HepG2 (cell line): ENCODE results near the gene GNG5. TPM values are rescaled to one million over a fixed set of nuclear protein-coding genes. Genes with fewer than 3 reads are reported as not detected.

ENCODE experiments used
- CREB1 ChIP-seq, 2 experiments: fragments of 450-650 bp in 1 of 2; IDR thresholded peaks; 2 replicates each; pipeline ENCODE4 v1.6.1; 2016 to 2017; ENCODE audit warnings: control low read depth in 1 of 2, mild to moderate bottlenecking in 1 of 2, missing compliant biosample characterization in 1 of 2, missing genetic modification characterization in 1 of 2
- ERF ChIP-seq: IDR thresholded peaks from 2 replicates; pipeline ENCODE4 v1.6.1; 2018; ENCODE audit warnings: missing biosample characterization, missing genetic modification reagents
- HOXA3 ChIP-seq: sonication (generic); formaldehyde crosslinking; IDR thresholded peaks from 2 replicates; pipeline ENCODE4 v1.5.0; 2020; ENCODE audit warnings: missing genetic modification reagents
- KDM5A ChIP-seq: fragments of 200-600 bp; sonication (generic); IDR thresholded peaks from 2 replicates; pipeline ENCODE4 v1.7.0; 2018; ENCODE audit warnings: antibody characterized with exemption, mild to moderate bottlenecking, low read length, borderline replicate concordance
- LCORL ChIP-seq, 2 experiments: fragments of 450-650 bp in 1 of 2; sonication (generic) in 1 of 2; formaldehyde crosslinking in 1 of 2; IDR thresholded peaks; 2 replicates each; pipeline versions ENCODE4 v1.5.0 to v1.6.1; 2017 to 2020; ENCODE audit warnings: antibody characterized with exemption in 1 of 2, missing genetic modification reagents in 1 of 2
- MED1 ChIP-seq: sonication (generic); formaldehyde crosslinking; IDR thresholded peaks from 2 replicates; pipeline ENCODE4 v1.4.0; 2020; ENCODE audit warnings: missing genetic modification reagents
- MNT ChIP-seq: fragments of 450-650 bp; IDR thresholded peaks from 2 replicates; pipeline ENCODE4 v1.6.1; 2016
- MTERF4 ChIP-seq: sonication (generic); formaldehyde crosslinking; IDR thresholded peaks from 2 replicates; pipeline ENCODE4 v1.8.0; 2023; ENCODE audit warnings: mild to moderate bottlenecking, missing genetic modification reagents
- MTF1 ChIP-seq: sonication (generic); formaldehyde crosslinking; IDR thresholded peaks from 2 replicates; pipeline ENCODE4 v1.5.0; 2020; ENCODE audit warnings: missing genetic modification reagents
- SMYD3 ChIP-seq: sonication (generic); formaldehyde crosslinking; IDR thresholded peaks from 2 replicates; pipeline ENCODE4 v1.8.1; 2023; ENCODE audit warnings: mild to moderate bottlenecking, missing genetic modification reagents
- TGIF2 ChIP-seq: IDR thresholded peaks from 2 replicates; pipeline ENCODE4 v1.6.1; 2016; ENCODE audit warnings: control low read depth, missing compliant biosample characterization
- WIZ ChIP-seq: sonication (generic); formaldehyde crosslinking; IDR thresholded peaks from 2 replicates; pipeline ENCODE4 v1.5.1; 2020; ENCODE audit warnings: mild to moderate bottlenecking, missing genetic modification reagents
- ZBED4 ChIP-seq: sonication (generic); formaldehyde crosslinking; IDR thresholded peaks from 2 replicates; pipeline ENCODE4 v1.4.0; 2020; ENCODE audit warnings: missing genetic modification reagents, borderline replicate concordance
- ZMYM3 ChIP-seq: sonication (generic); formaldehyde crosslinking; IDR thresholded peaks from 2 replicates; pipeline ENCODE4 v1.5.1; 2020; ENCODE audit warnings: mild to moderate bottlenecking, missing genetic modification reagents
- ZNF17 ChIP-seq: sonication (generic); formaldehyde crosslinking; IDR thresholded peaks from 2 replicates; pipeline ENCODE4 v1.5.0; 2020; ENCODE audit warnings: mild to moderate bottlenecking, missing genetic modification reagents
- ZNF230 ChIP-seq: sonication (generic); formaldehyde crosslinking; IDR thresholded peaks from 2 replicates; pipeline ENCODE4 v1.4.0; 2020; ENCODE audit warnings: mild to moderate bottlenecking, missing genetic modification reagents
- ZNF260 ChIP-seq: sonication (generic); formaldehyde crosslinking; IDR thresholded peaks from 2 replicates; pipeline ENCODE4 v1.4.0; 2020; ENCODE audit warnings: missing genetic modification reagents, low read depth, mild to moderate bottlenecking, borderline replicate concordance
- ZNF530 ChIP-seq: sonication (generic); formaldehyde crosslinking; IDR thresholded peaks from 2 replicates; pipeline ENCODE4 v1.5.0; 2020; ENCODE audit warnings: low read depth, mild to moderate bottlenecking, missing genetic modification reagents
- ZNF547 ChIP-seq: sonication (generic); formaldehyde crosslinking; IDR thresholded peaks from 2 replicates; pipeline ENCODE4 v1.5.1; 2020; ENCODE audit warnings: mild to moderate bottlenecking, missing genetic modification reagents
- ZUFSP ChIP-seq: sonication (generic); formaldehyde crosslinking; IDR thresholded peaks from 2 replicates; pipeline ENCODE4 v1.9.0; 2021; ENCODE audit warnings: missing genetic modification reagents, mild to moderate bottlenecking, borderline replicate concordance
- polyA plus RNA-seq, 8 experiments: library from polyadenylated mRNA; depleted of rRNA in 3 of 8; stranded (reverse) in 7 of 8; unstranded in 1 of 8; fragments of >200 nt; fragmentation: Illumina TruSeq in 4 of 8; extraction: Trizol in 4 of 8; gene quantifications; 2 replicates each; pipeline versions ENCODE4 v1.2.1 to v1.2.3, GENCODE V29; 2011 to 2016; ENCODE audit warnings: low read depth in 4 of 8, missing spikeins in 1 of 8, mixed read lengths in 1 of 8; ENCODE audit not compliant: insufficient read depth in 1 of 8
- total RNA-seq, 5 experiments: library from RNA; depleted of rRNA; stranded (reverse); fragments of >200 nt; fragmentation: Illumina TruSeq; extraction: Trizol; gene quantifications; 2 replicates each; pipeline ENCODE4 v1.2.3, GENCODE V29; 2016; ENCODE audit warnings: low read depth in 1 of 5

GNG5 gene
- total and polyA plus RNA-seq, 2 of the 13 experiments (the other 11 are each of a cell fraction or from before 2014, with no cell fraction given) = 103 to 137 TPM

GRCh38 chr1:84506002-84506728 lies at the start of gene GNG5, which contains the start of gene SPATA1 (continued):
- TF ChIP-seq MNT = 0 out of 2 replicates have a peak, but pooled peaks have one; percentile 2
- no peak for TF ChIP-seq CREB1 (IDR thresholded peaks at IDR 0.05)
- peak; percentile 69; the same call in 1 of the 2 replicates for TF ChIP-seq CREB1 (CRISPR knock-in tag; IDR thresholded peaks at IDR 0.05)
- TF ChIP-seq MTERF4 (CRISPR knock-in tag) = peak; percentile 85; the same call in 1 of the 2 replicates
- no peak; the same call in 1 of the 2 replicates for TF ChIP-seq ZNF547 (CRISPR knock-in tag)
- no peak for TF ChIP-seq ZUFSP (CRISPR knock-in tag)
- TF ChIP-seq MTF1 (CRISPR knock-in tag) = no peak
- 0 out of 2 replicates have a peak, but pooled peaks have one; percentile 32 for TF ChIP-seq HOXA3
- TF ChIP-seq WIZ (CRISPR knock-in tag) = 0 out of 2 replicates have a peak, but pooled peaks have one; percentile 49
- TF ChIP-seq ZNF260 (CRISPR knock-in tag) = no peak
- TF ChIP-seq ZBED4 (CRISPR knock-in tag) = peak; percentile 4; the same call in 1 of the 2 replicates
- TF ChIP-seq ZMYM3 (CRISPR knock-in tag) = no peak
- TF ChIP-seq ZNF530 = 0 out of 2 replicates have a peak, but pooled peaks have one; percentile 81
- no peak for TF ChIP-seq LCORL (IDR thresholded peaks at IDR 0.05)
- TF ChIP-seq LCORL (CRISPR knock-in tag; IDR thresholded peaks at IDR 0.05) = 0 out of 2 replicates have a peak, but pooled peaks have one; percentile 82
- TF ChIP-seq ZNF17 (CRISPR knock-in tag) = no peak
- no peak for TF ChIP-seq ZNF230 (CRISPR knock-in tag)
- TF ChIP-seq SMYD3 (CRISPR knock-in tag) = no peak
- 0 out of 2 replicates have a peak, but pooled peaks have one; percentile 25 for TF ChIP-seq TGIF2
- TF ChIP-seq KDM5A = peak; percentile 56; the same call in 1 of the 2 replicates
- TF ChIP-seq ERF (CRISPR knock-in tag) = peak; percentile 11; the same call in 1 of the 2 replicates
- TF ChIP-seq MED1 = peak; percentile 44; the same call in 1 of the 2 replicates
